GM13977 (cell line): Measurements from ENCODE around the gene SOSTDC1.
"Not testable (repeated sequence)": the region's sequence is repeated elsewhere in the genome, so short reads cannot be mapped to it uniquely, and the experiment has no call there.

Source experiments
- DNase-seq: peaks from one replicate; pipeline ENCODE4 v3.0.0; 2012; ENCODE audit warnings: low spot score
- CTCF ChIP-seq: IDR thresholded peaks from 2 replicates; pipeline ENCODE4 v1.5.1; 2012; ENCODE audit warnings: mild to moderate bottlenecking, control low read depth; ENCODE audit not compliant: insufficient read depth; ENCODE audit errors: extremely low read depth, missing control alignments
- in situ Hi-C: fragments of 300-500 bp; cut with MboI; formaldehyde crosslinking; loops from one replicate; pipeline ENCODE4 v1.12.0; 2022; ENCODE audit warnings: low sequenced_read_pairs, low pct_unique_long_range_greater_than_20kb, mixed read lengths, inconsistent platforms; ENCODE audit not compliant: unreplicated experiment

Gene SOSTDC1

GRCh38 chr7:16446508-16446907, 19.0 kb downstream of the SOSTDC1 start:
- TF ChIP-seq CTCF: no peak
- in situ Hi-C loops: no loop called here

GRCh38 chr7:16443871-16444270, 21.7 kb downstream of the SOSTDC1 start:
- DNase-seq, in situ Hi-C loops: not testable (repeated sequence)

More at GRCh38 chr7:16446508-16446907, 19.0 kb downstream of the SOSTDC1 start:
- no peak for DNase-seq

- TF ChIP-seq CTCF: no peak
- no peak for DNase-seq
- in situ Hi-C loops: no loop called here
Measured at GRCh38 chr7:16438988-16439387, 26.6 kb downstream of the SOSTDC1 start.

GRCh38 chr7:16436306-16436705, 29.2 kb downstream of the SOSTDC1 start:
- in situ Hi-C loops: no loop called here
- no peak for TF ChIP-seq CTCF
- DNase-seq: no peak

GRCh38 chr7:16433568-16434122, 31.9 kb downstream of the SOSTDC1 start:
- no peak for TF ChIP-seq CTCF
- DNase-seq: no peak
- in situ Hi-C loops: no loop called here

GRCh38 chr7:16432425-16432731, 33.2 kb downstream of the SOSTDC1 start:
- in situ Hi-C loops: no loop called here
- DNase-seq: no peak
- no peak for TF ChIP-seq CTCF

GRCh38 chr7:16431646-16432424, 33.7 kb downstream of the SOSTDC1 start:
- peak; percentile 17 for DNase-seq
- TF ChIP-seq CTCF: peak; percentile 18
- in situ Hi-C loops: no loop called here
